ENCODE data around the gene CCNF. TPM values are rescaled to one million over a fixed set of nuclear protein-coding genes. Genes with fewer than 3 reads are reported as not detected.

CCNF gene
- polyA plus RNA-seq, 1 donor from 2014 or later = 5.2 TPM

GRCh38 chr16:2470603-2471015 lies 41.4 kb downstream of the CCNF start:
- peak overlapping the region; percentile 49 for H3K9ac ChIP-seq (ENCODE audit: low read length)
- H3K4me3 ChIP-seq (ENCODE audit: low read length) = peak overlapping the region; percentile 52
- TF ChIP-seq EP300 (conservative IDR thresholded peaks at IDR 0.05; ENCODE audit: poor library complexity, severe bottlenecking) (no peak), RAD21 (conservative IDR thresholded peaks at IDR 0.05) (no peak), MXI1 (conservative IDR thresholded peaks at IDR 0.05; ENCODE audit: poor library complexity, severe bottlenecking) (no peak), SMC3 (conservative IDR thresholded peaks at IDR 0.05; ENCODE audit: poor library complexity) (no peak), CTCF (IDR thresholded peaks at IDR 0.05; ENCODE audit: poor library complexity, severe bottlenecking) (no peak), TAF1 (IDR thresholded peaks at IDR 0.05; ENCODE audit: low read depth) (no peak), REST (IDR thresholded peaks at IDR 0.05; ENCODE audit: borderline replicate concordance) (no peak), POLR2AphosphoS5 (IDR thresholded peaks at IDR 0.05) (no peak), EZH2 (IDR thresholded peaks at IDR 0.05; ENCODE audit: borderline replicate concordance, insufficient read depth, low read length, poor library complexity, severe bottlenecking) (no peak)
- H4K20me1 ChIP-seq (ENCODE audit: insufficient read depth) = no peaks in the 10 kb centered on the region
- H3K27ac ChIP-seq (ENCODE audit: low read length) = no peak overlapping the region
- peaks cover 6% of the 10 kb centered on the region for H3K27me3 ChIP-seq (ENCODE audit: insufficient read depth, low read depth, low read length)
- H3K79me2 ChIP-seq (replicated peaks; ENCODE audit: insufficient read depth, low read length) = no peaks in the 10 kb centered on the region
- no peak overlapping the region for H2AFZ ChIP-seq (ENCODE audit: low read depth, low read length)
- no peaks in the 10 kb centered on the region for H3K9me3 ChIP-seq (ENCODE audit: low read length)
- no peaks in the 10 kb centered on the region for H3F3A ChIP-seq (ENCODE audit: insufficient read depth, low read length, poor library complexity, severe bottlenecking)
- H3K9me2 ChIP-seq (ENCODE audit: insufficient read depth, low read length) = no peaks in the 10 kb centered on the region
- no peaks in the 10 kb centered on the region for H3K36me3 ChIP-seq (ENCODE audit: insufficient read depth, low read length)
- H3K4me2 ChIP-seq (ENCODE audit: low read length) = no peak overlapping the region

GRCh38 chr16:2471016-2471652 lies 41.9 kb downstream of the CCNF start, which contains the start of gene NTN3:
Gene NTN3, plus strand, starts transcription at chr16:2471297. Its CDS starts 405 bp downstream, at chr16:2471702.
- H3K36me3 ChIP-seq (ENCODE audit: insufficient read depth, low read length) = no peaks in the 10 kb centered on the region
- peaks cover 6% of the 10 kb centered on the region for H3K27me3 ChIP-seq (ENCODE audit: insufficient read depth, low read depth, low read length)
- peak within 1 kb of the TSS; percentile 52 for H3K4me3 ChIP-seq (ENCODE audit: low read length)
- H2AFZ ChIP-seq (ENCODE audit: low read depth, low read length) = no peak within 1 kb of the TSS
- H3K27ac ChIP-seq (ENCODE audit: low read length) = no peak within 1 kb of the TSS
- no peaks in the 10 kb centered on the region for H3F3A ChIP-seq (ENCODE audit: insufficient read depth, low read length, poor library complexity, severe bottlenecking)
- no peak within 1 kb of the TSS for H3K4me2 ChIP-seq (ENCODE audit: low read length)
- H4K20me1 ChIP-seq (ENCODE audit: insufficient read depth) = no peaks in the 10 kb centered on the region
- no peaks in the 10 kb centered on the region for H3K9me3 ChIP-seq (ENCODE audit: low read length)
- H3K9ac ChIP-seq (ENCODE audit: low read length) = peak within 1 kb of the TSS; percentile 49
- TF ChIP-seq EP300 (conservative IDR thresholded peaks at IDR 0.05; ENCODE audit: poor library complexity, severe bottlenecking) = no peak
- no peak for TF ChIP-seq REST (IDR thresholded peaks at IDR 0.05; ENCODE audit: borderline replicate concordance)
- no peak for TF ChIP-seq POLR2AphosphoS5 (IDR thresholded peaks at IDR 0.05)
- no peak for TF ChIP-seq SMC3 (conservative IDR thresholded peaks at IDR 0.05; ENCODE audit: poor library complexity)
- TF ChIP-seq RAD21 (conservative IDR thresholded peaks at IDR 0.05) = no peak
- no peak for TF ChIP-seq EZH2 (IDR thresholded peaks at IDR 0.05; ENCODE audit: borderline replicate concordance, insufficient read depth, low read length, poor library complexity, severe bottlenecking)
- TF ChIP-seq MXI1 (conservative IDR thresholded peaks at IDR 0.05; ENCODE audit: poor library complexity, severe bottlenecking) = no peak
- no peak for TF ChIP-seq CTCF (IDR thresholded peaks at IDR 0.05; ENCODE audit: poor library complexity, severe bottlenecking)
- no peak for TF ChIP-seq TAF1 (IDR thresholded peaks at IDR 0.05; ENCODE audit: low read depth)
- H3K9me2 ChIP-seq (ENCODE audit: insufficient read depth, low read length) = no peaks in the 10 kb centered on the region
- H3K79me2 ChIP-seq (replicated peaks; ENCODE audit: insufficient read depth, low read length) = no peaks in the 10 kb centered on the region
